Measurements from ENCODE around the gene CCL4.
"Not testable (repeated sequence)": the region's sequence is repeated elsewhere in the genome, so short reads cannot be mapped to it uniquely, and the experiment has no call there.

GRCh38 chr17:36092715-36093114, 10.9 kb upstream of the CCL4 start:
- TF ChIP-seq, protein P1, sequence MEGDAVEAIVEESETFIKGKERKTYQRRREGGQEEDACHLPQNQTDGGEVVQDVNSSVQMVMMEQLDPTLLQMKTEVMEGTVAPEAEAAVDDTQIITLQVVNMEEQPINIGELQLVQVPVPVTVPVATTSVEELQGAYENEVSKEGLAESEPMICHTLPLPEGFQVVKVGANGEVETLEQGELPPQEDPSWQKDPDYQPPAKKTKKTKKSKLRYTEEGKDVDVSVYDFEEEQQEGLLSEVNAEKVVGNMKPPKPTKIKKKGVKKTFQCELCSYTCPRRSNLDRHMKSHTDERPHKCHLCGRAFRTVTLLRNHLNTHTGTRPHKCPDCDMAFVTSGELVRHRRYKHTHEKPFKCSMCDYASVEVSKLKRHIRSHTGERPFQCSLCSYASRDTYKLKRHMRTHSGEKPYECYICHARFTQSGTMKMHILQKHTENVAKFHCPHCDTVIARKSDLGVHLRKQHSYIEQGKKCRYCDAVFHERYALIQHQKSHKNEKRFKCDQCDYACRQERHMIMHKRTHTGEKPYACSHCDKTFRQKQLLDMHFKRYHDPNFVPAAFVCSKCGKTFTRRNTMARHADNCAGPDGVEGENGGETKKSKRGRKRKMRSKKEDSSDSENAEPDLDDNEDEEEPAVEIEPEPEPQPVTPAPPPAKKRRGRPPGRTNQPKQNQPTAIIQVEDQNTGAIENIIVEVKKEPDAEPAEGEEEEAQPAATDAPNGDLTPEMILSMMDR (IDR thresholded peaks at IDR 0.05; ENCODE audit: low read length) = not testable (repeated sequence)
- not testable (repeated sequence) for TF ChIP-seq EZH2 (optimal IDR thresholded peaks at IDR 0.05; ENCODE audit: low read depth, low read length)
